ENCODE results near the gene NAMPT.

Gene NAMPT

GRCh38 chr7:106279425-106280197 is 5.2 kb downstream of the NAMPT start:
- no peak overlapping the region for H3K27ac ChIP-seq

GRCh38 chr7:106278695-106279094 is 6.1 kb downstream of the NAMPT start:
- no peak overlapping the region for H3K27ac ChIP-seq
- TF ChIP-seq CTCF (conservative IDR thresholded peaks at IDR 0.05) = no peak

More at GRCh38 chr7:106279425-106280197, 5.2 kb downstream of the NAMPT start:
- no peak for TF ChIP-seq CTCF (conservative IDR thresholded peaks at IDR 0.05)

- no peak overlapping the region for H3K27ac ChIP-seq
- no peak for TF ChIP-seq CTCF (conservative IDR thresholded peaks at IDR 0.05)
These were observed 6.8 kb downstream of the NAMPT start for GRCh38 chr7:106277976-106278375.

GRCh38 chr7:106276513-106276912 is 8.3 kb downstream of the NAMPT start:
- TF ChIP-seq CTCF (conservative IDR thresholded peaks at IDR 0.05) = no peak
- no peak overlapping the region for H3K27ac ChIP-seq

- no peak overlapping the region for H3K27ac ChIP-seq
These were observed 11.6 kb downstream of the NAMPT start for GRCh38 chr7:106273009-106273668.

GRCh38 chr7:106270122-106270977 is 14.4 kb downstream of the NAMPT start:
- TF ChIP-seq CTCF (conservative IDR thresholded peaks at IDR 0.05) = no peak
- no peak overlapping the region for H3K27ac ChIP-seq

More at GRCh38 chr7:106273009-106273668, 11.6 kb downstream of the NAMPT start:
- TF ChIP-seq CTCF (conservative IDR thresholded peaks at IDR 0.05) = no peak

All from VCaP (cell line).